ENCODE data around the gene HERPUD2. TPM values are rescaled to one million over a fixed set of nuclear protein-coding genes. Genes with fewer than 3 reads are reported as not detected.

HERPUD2 gene
- total RNA-seq, 2 donors from 2014 or later = 25.3 to 58.3 TPM

- H3K27ac ChIP-seq = no peak overlapping the region
- DNase-seq (ENCODE audit: low spot score) = no peak
- TF ChIP-seq CTCF (IDR thresholded peaks at IDR 0.05) = no peak
- TF ChIP-seq POLR2A (IDR thresholded peaks at IDR 0.05) = no peak
- TF ChIP-seq POLR2AphosphoS5 (IDR thresholded peaks at IDR 0.05) = no peak
- H3K9me3 ChIP-seq = no peaks in the 10 kb centered on the region
- no peaks in the 10 kb centered on the region for H3K27me3 ChIP-seq (replicated peaks; ENCODE audit: insufficient read depth)
- no peak overlapping the region for H3K4me3 ChIP-seq
- no peaks in the 10 kb centered on the region for H3K36me3 ChIP-seq
- WGBS = 100% methylated on average over 2 of the region's 2 CpGs
- no peaks in the 10 kb centered on the region for H3K4me1 ChIP-seq (replicated peaks)
- intact Hi-C loops (cut with DNase I) = no loop called here
These were observed 32.6 kb upstream of the HERPUD2 start for GRCh38 chr7:35727571-35727970.

DNA sequence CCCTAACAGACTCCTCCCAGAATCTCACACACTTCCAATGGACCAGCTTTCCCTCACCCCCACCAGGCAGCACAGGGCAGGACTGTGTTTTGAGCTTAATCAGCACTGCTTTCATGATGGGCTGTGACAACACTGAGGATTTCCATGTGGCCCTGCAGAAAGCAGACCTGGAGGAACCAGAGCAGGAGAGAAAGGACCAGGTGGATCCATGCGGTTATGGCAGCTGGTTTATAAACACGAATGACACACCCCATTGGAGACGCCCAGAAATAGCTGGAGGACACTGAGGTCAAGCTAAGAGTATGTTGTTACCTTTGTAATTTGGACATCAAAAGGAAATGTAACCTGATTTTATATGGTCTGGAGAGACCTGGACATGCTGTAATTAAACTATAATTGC, 31.7 kb upstream of the HERPUD2 start:
- Histone ChIP-seq H3K36me3 (no peaks in the 10 kb centered on the region), H3K9me3 (no peaks in the 10 kb centered on the region), H3K27ac (no peak overlapping the region), H3K4me3 (no peak overlapping the region), H3K4me1 (replicated peaks) (no peaks in the 10 kb centered on the region), H3K27me3 (replicated peaks; ENCODE audit: insufficient read depth) (no peaks in the 10 kb centered on the region)
- TF ChIP-seq POLR2A (IDR thresholded peaks at IDR 0.05) (no peak), CTCF (IDR thresholded peaks at IDR 0.05) (no peak), POLR2AphosphoS5 (IDR thresholded peaks at IDR 0.05) (no peak)
- 73% methylated on average over 3 of the region's 3 CpGs for WGBS
- intact Hi-C loops (cut with DNase I) = no loop called here
- no peak for DNase-seq (ENCODE audit: low spot score)

GRCh38 chr7:35725280-35725680, 30.3 kb upstream of the HERPUD2 start:
- Histone ChIP-seq H3K27me3 (replicated peaks; ENCODE audit: insufficient read depth) (no peaks in the 10 kb centered on the region), H3K9me3 (no peaks in the 10 kb centered on the region), H3K4me1 (replicated peaks) (no peaks in the 10 kb centered on the region), H3K27ac (no peak overlapping the region), H3K4me3 (no peak overlapping the region), H3K36me3 (no peaks in the 10 kb centered on the region)
- TF ChIP-seq POLR2A (IDR thresholded peaks at IDR 0.05) (no peak), POLR2AphosphoS5 (IDR thresholded peaks at IDR 0.05) (no peak), CTCF (IDR thresholded peaks at IDR 0.05) (no peak)
- DNase-seq (ENCODE audit: low spot score) = no peak
- WGBS = 93% methylated on average over 10 of the region's 10 CpGs
- intact Hi-C loops (cut with DNase I) = no loop called here

DNA sequence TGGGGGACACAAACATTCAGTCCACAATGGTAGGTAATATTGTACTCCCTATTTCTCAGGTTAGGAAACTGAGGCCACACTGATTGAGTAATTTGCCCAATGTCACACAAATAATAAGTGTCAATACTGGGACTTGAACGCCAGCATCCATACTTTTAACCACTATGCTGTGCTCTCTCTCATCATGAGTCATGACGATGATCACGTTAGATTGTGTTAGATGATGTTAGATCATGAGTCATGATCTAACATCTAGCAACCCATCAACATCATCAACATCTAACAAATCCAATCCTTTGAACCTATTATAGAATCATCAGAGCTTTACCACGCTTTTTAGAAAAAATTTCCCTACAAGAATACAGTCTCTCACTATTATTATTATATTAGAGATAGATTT, 28.1 kb upstream of the HERPUD2 start:
- intact Hi-C loops (cut with DNase I) = no loop called here
- Histone ChIP-seq H3K27ac (no peak overlapping the region), H3K36me3 (no peaks in the 10 kb centered on the region), H3K27me3 (replicated peaks; ENCODE audit: insufficient read depth) (no peaks in the 10 kb centered on the region), H3K4me1 (replicated peaks) (no peaks in the 10 kb centered on the region), H3K9me3 (no peaks in the 10 kb centered on the region), H3K4me3 (no peak overlapping the region)
- no peak for TF ChIP-seq POLR2AphosphoS5 (IDR thresholded peaks at IDR 0.05)
- TF ChIP-seq POLR2A (IDR thresholded peaks at IDR 0.05) = no peak
- no peak for TF ChIP-seq CTCF (IDR thresholded peaks at IDR 0.05)
- no peak for DNase-seq (ENCODE audit: low spot score)
- WGBS = 90% methylated on average over 4 of the region's 4 CpGs

GRCh38 chr7:35722054-35722849, 27.3 kb upstream of the HERPUD2 start:
- H3K4me1 ChIP-seq (replicated peaks) = no peaks in the 10 kb centered on the region
- TF ChIP-seq CTCF (IDR thresholded peaks at IDR 0.05) = no peak
- TF ChIP-seq POLR2AphosphoS5 (IDR thresholded peaks at IDR 0.05) = no peak
- TF ChIP-seq POLR2A (IDR thresholded peaks at IDR 0.05) = no peak
- H3K27me3 ChIP-seq (replicated peaks; ENCODE audit: insufficient read depth) = no peaks in the 10 kb centered on the region
- DNase-seq (ENCODE audit: low spot score) = no peak
- H3K9me3 ChIP-seq = no peaks in the 10 kb centered on the region
- no peak overlapping the region for H3K27ac ChIP-seq
- no peak overlapping the region for H3K4me3 ChIP-seq
- intact Hi-C loops (cut with DNase I) = no loop called here
- 61% methylated on average over 7 of the region's 7 CpGs for WGBS
- H3K36me3 ChIP-seq = no peaks in the 10 kb centered on the region

Data from prostate gland (tissue), 2 donors.